Pericardium fibroblast (primary cell): ENCODE data around the gene SPOP. TPM values are rescaled to one million over a fixed set of nuclear protein-coding genes. Genes with fewer than 3 reads are reported as not detected.

ENCODE experiments used
- total RNA-seq: library from RNA; depleted of rRNA; stranded (reverse); fragments of >200 nt; gene quantifications from 2 replicates; pipeline ENCODE4 v1.2.3, GENCODE V29; 2015

Gene SPOP
- total RNA-seq, result 37.0 and 42.1 TPM in 2 replicates

GRCh38 chr17:49677933-49678847 lies at the start of gene SPOP:
Gene SPOP, minus strand, starts transcription at chr17:49678097. Its CDS starts 55,287 bp downstream, at chr17:49622810.

GRCh38 chr17:49707608-49708514 lies 30.0 kb upstream of the SPOP start, which contains the start of gene SLC35B1:
Gene SLC35B1, minus strand, starts transcription at chr17:49707964. Its CDS starts 131 bp downstream, at chr17:49707833.

GRCh38 chr17:49575679-49576087 lies 102.2 kb downstream of the SPOP start, which contains the start of gene NXPH3:
Gene NXPH3, plus strand, starts transcription at chr17:49575871. Its CDS starts 349 bp downstream, at chr17:49576220.

Other genes with a start within 250 kb of the SPOP start
- gene NGFR, start 182.8 kb downstream of the SPOP start, total RNA-seq, result 12.3 and 54.9 TPM in 2 replicates
- 0.23 and 1.1 TPM in 2 replicates for gene NXPH3, start 102.2 kb downstream of the SPOP start, total RNA-seq
- gene SLC35B1, start 29.9 kb upstream of the SPOP start, total RNA-seq, result 23.1 and 34.4 TPM in 2 replicates
- gene FAM117A, start 86.0 kb upstream of the SPOP start, total RNA-seq, result 4.6 and 8.1 TPM in 2 replicates
- gene KAT7, start 110.6 kb upstream of the SPOP start, total RNA-seq, result 14.6 and 17.5 TPM in 2 replicates
- gene TAC4, start 170.0 kb upstream of the SPOP start, total RNA-seq, result not detected in 2 replicates